SU-DHL-6 (cell line): ENCODE measurements around the gene CTNNBL1.

Experiments
- H2AFZ ChIP-seq: fragments of 200-600 bp; sonication (generic); 2 replicates; pipeline ENCODE4 v1.6.1; 2014; ENCODE audit warnings: low read depth, mild to moderate bottlenecking, moderate library complexity, mixed read lengths, antibody characterized with exemption, low read length; ENCODE audit not compliant: severe bottlenecking
- H3F3A ChIP-seq: fragments of 200-600 bp; shearing (Covaris generic); 2 replicates; pipeline ENCODE4 v1.6.0; 2016; ENCODE audit warnings: antibody characterized with exemption, mild to moderate bottlenecking; ENCODE audit not compliant: insufficient read depth
- H3K27ac ChIP-seq: fragments of 200-600 bp; sonication (generic); 2 replicates; pipeline ENCODE4 v1.5.1; 2016; ENCODE audit warnings: low read depth, mild to moderate bottlenecking, low read length, moderate library complexity, mixed read lengths
- H3K27me3 ChIP-seq: fragments of 200-600 bp; sonication (generic), shearing (Covaris generic); 2 replicates; pipeline ENCODE4 v1.6.0; 2014; ENCODE audit warnings: mild to moderate bottlenecking, low read length
- H3K36me3 ChIP-seq: fragments of 200-600 bp; sonication (generic); 2 replicates; pipeline ENCODE4 v1.6.1; 2014; ENCODE audit warnings: mild to moderate bottlenecking, low read length, mixed read lengths
- H3K4me2 ChIP-seq: fragments of 300-600, 200-600 bp; shearing (Covaris generic), sonication (generic); 2 replicates; pipeline ENCODE4 v1.6.0; 2014; ENCODE audit warnings: low read length, low read depth, mild to moderate bottlenecking; ENCODE audit not compliant: poor library complexity, severe bottlenecking
- H3K4me3 ChIP-seq: fragments of 200-600 bp; sonication (generic); 2 replicates; pipeline ENCODE4 v1.5.1; 2014; ENCODE audit warnings: antibody characterized with exemption, low read length, mild to moderate bottlenecking, mixed read lengths; ENCODE audit not compliant: insufficient read depth, poor library complexity, severe bottlenecking
- H3K79me2 ChIP-seq: fragments of 200-600 bp; sonication (generic); 2 replicates; pipeline ENCODE4 v1.6.1; 2014; ENCODE audit warnings: mild to moderate bottlenecking, low read length, moderate library complexity; ENCODE audit not compliant: insufficient read depth
- H3K9ac ChIP-seq: fragments of 200-600 bp; sonication (generic); 2 replicates; pipeline ENCODE4 v1.7.0; 2014; ENCODE audit warnings: mild to moderate bottlenecking, low read length
- H3K9me2 ChIP-seq: fragments of 200-600 bp; sonication (generic); replicated peaks from 2 replicates; pipeline ENCODE4 v1.6.1; 2014; ENCODE audit warnings: low read length; ENCODE audit not compliant: insufficient read depth
- H3K9me3 ChIP-seq: fragments of 200-600 bp; sonication (generic); 2 replicates; pipeline ENCODE4 v1.6.1; 2014; ENCODE audit warnings: low read length, mixed read lengths; ENCODE audit not compliant: insufficient read depth
- H4K20me1 ChIP-seq: fragments of 200-600 bp; sonication (generic); 2 replicates; pipeline ENCODE4 v1.6.1; 2014; ENCODE audit warnings: low read depth, mild to moderate bottlenecking, antibody characterized with exemption, low read length, moderate library complexity, mixed read lengths
- CTCF ChIP-seq: fragments of 200-600 bp; sonication (generic); IDR thresholded peaks from one replicate; pipeline ENCODE4 v1.5.1; 2017; ENCODE audit warnings: antibody characterized with exemption, mild to moderate bottlenecking, low read length, moderate library complexity; ENCODE audit not compliant: insufficient read depth, poor library complexity, severe bottlenecking
- EZH2phosphoT487 ChIP-seq: fragments of 200-600 bp; sonication (generic), shearing (Covaris generic); conservative IDR thresholded peaks from 2 replicates; pipeline ENCODE4 v1.6.1; 2018; ENCODE audit warnings: mild to moderate bottlenecking, antibody characterized with exemption, low read length, moderate library complexity, mixed read lengths

CTNNBL1 gene

DNA sequence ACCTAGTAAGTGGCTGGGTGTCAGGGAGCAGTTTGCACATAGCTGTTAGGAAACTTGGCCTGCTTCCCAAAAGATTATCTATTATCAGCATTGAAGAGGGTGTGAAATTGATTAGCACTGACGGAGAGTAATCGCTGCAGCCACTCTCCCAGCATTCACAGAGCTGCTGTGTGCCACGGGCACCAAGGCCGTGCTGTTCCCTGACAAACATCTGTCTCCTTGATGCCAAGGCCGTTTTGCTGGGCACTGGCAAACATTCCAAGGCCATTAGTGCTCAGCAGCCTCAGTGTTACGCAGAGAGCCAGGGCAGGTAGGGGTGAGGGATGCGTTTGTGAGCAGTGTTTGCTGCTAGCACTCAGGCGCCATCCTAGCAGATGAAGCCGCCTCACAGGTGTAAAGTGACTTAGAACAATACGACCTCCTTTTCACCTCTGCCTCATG lies 151.4 kb downstream of the CTNNBL1 start:
- H3K36me3 ChIP-seq: no peaks in the 10 kb centered on the region
- H3K9me2 ChIP-seq: no peaks in the 10 kb centered on the region
- no peaks in the 10 kb centered on the region for H3K79me2 ChIP-seq
- no peak overlapping the region for H3K27ac ChIP-seq
- H3K9ac ChIP-seq: no peak overlapping the region
- TF ChIP-seq EZH2phosphoT487 (no peak), CTCF (no peak)
- no peaks in the 10 kb centered on the region for H4K20me1 ChIP-seq
- H3F3A ChIP-seq: no peaks in the 10 kb centered on the region
- no peak overlapping the region for H3K4me3 ChIP-seq
- H3K4me2 ChIP-seq: no peak overlapping the region
- H2AFZ ChIP-seq: no peak overlapping the region
- H3K9me3 ChIP-seq: no peaks in the 10 kb centered on the region
- H3K27me3 ChIP-seq: no peaks in the 10 kb centered on the region

DNA sequence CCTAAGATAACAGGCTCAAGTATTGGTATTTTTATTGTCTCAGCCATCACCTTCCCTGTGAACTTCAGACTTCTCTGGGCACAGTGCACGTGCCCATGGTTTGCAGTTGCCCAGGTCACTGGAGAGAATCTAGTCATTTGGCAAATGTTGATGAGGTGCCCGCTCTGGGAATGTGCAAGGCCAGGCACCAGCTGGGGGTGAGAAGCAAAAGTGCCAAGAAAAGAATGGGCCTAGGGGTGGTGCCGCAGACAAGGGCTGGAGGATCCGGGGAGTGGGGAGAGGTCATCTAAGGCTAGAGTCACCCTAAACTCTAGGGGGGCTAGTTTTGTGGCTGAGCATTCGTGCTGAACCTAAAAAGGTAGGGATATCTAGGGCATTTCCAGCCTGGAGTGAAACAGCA lies 152.0 kb downstream of the CTNNBL1 start:
- Histone ChIP-seq H3K4me3 (no peak overlapping the region), H3K9me3 (no peaks in the 10 kb centered on the region), H3K36me3 (no peaks in the 10 kb centered on the region), H4K20me1 (no peaks in the 10 kb centered on the region), H3K27me3 (no peaks in the 10 kb centered on the region), H3F3A (no peaks in the 10 kb centered on the region), H3K9ac (no peak overlapping the region), H3K4me2 (no peak overlapping the region), H3K79me2 (no peaks in the 10 kb centered on the region), H2AFZ (no peak overlapping the region), H3K27ac (no peak overlapping the region), H3K9me2 (no peaks in the 10 kb centered on the region)
- TF ChIP-seq EZH2phosphoT487: no peak
- no peak for TF ChIP-seq CTCF

DNA sequence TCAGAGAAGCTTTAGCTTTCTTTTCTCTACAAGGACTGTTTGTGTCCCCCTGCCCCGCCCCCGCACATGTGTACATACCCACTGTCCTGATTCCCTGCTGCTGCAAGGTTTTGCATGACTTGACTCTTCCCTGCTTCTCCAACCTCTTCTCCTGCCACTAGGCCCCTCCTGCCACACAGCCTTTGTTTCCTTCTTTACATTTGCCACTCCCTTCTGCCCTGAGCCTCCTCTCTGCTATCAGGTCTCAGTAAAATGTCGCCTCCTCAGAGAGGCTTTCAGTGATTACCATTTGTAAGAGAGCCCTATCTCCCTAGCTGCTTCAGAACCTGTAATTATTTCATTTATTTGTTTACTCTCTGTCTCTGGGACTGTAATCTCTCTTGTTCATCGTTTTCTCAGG lies 152.7 kb downstream of the CTNNBL1 start:
- Histone ChIP-seq H3K36me3 (no peaks in the 10 kb centered on the region), H3K27ac (no peak overlapping the region), H3K9ac (no peak overlapping the region), H3K79me2 (no peaks in the 10 kb centered on the region), H3K9me3 (no peaks in the 10 kb centered on the region), H2AFZ (no peak overlapping the region), H4K20me1 (no peaks in the 10 kb centered on the region), H3K9me2 (no peaks in the 10 kb centered on the region), H3F3A (no peaks in the 10 kb centered on the region), H3K27me3 (no peaks in the 10 kb centered on the region), H3K4me2 (no peak overlapping the region), H3K4me3 (no peak overlapping the region)
- TF ChIP-seq CTCF (no peak), EZH2phosphoT487 (no peak)
